IMR-90 (cell line): Measurements from ENCODE around the gene ZNF133. TPM values are rescaled to one million over a fixed set of nuclear protein-coding genes. Genes with fewer than 3 reads are reported as not detected.
A peak's percentile ranks its signal among the peaks of the same experiment; 100 is the strongest.

Source experiments
- ATAC-seq: fragments of 200-7000 bp; cut with Tn5 transposase; 2 replicates; pipeline ENCODE4 v1.9.1; 2020; ENCODE audit warnings: low read depth, mild to moderate bottlenecking, moderate library complexity
- BruUV-seq: library from RNA; stranded (reverse); fragments of 400-500 nt; replicated peaks from 2 replicates; lab custom pipeline; 2021; lab: Mats Ljungman, UMichigan
- CTCF ChIA-PET: fragments of 300-600 bp; formaldehyde crosslinking; extraction: SDS; loops from one replicate; lab custom pipeline; 2021; ENCODE audit warnings: antibody characterized with exemption; lab: Yijun Ruan, JAX
- POLR2A ChIA-PET: fragments of 300-600 bp; sonication (Branson Sonifier 250); formaldehyde crosslinking; loops from one replicate; lab custom pipeline; 2022; ENCODE audit warnings: antibody characterized with exemption; ENCODE audit not compliant: unreplicated experiment; lab: Charles Lee
- DNase-seq: peaks from one replicate; pipeline ENCODE4 v3.0.0; 2013
- H2AFZ ChIP-seq: replicated peaks from 2 replicates; pipeline ENCODE3; 2013; ENCODE audit warnings: low read length, mild to moderate bottlenecking; ENCODE audit not compliant: poor library complexity
- H2AK5ac ChIP-seq: 2 replicates; pipeline ENCODE4 v1.6.1; 2013; ENCODE audit warnings: low read depth, low read length, inconsistent platforms
- H2AK9ac ChIP-seq: replicated peaks from 2 replicates; pipeline ENCODE3; 2013; ENCODE audit warnings: mild to moderate bottlenecking, low read depth, low read length, moderate library complexity; ENCODE audit not compliant: poor library complexity
- H2BK120ac ChIP-seq: 2 replicates; pipeline ENCODE4 v1.6.1; 2013; ENCODE audit warnings: low read depth, low read length, inconsistent platforms
- H2BK15ac ChIP-seq: 3 replicates; pipeline ENCODE4 v1.6.1; 2013; ENCODE audit warnings: low read depth, low read length, inconsistent platforms
- H2BK20ac ChIP-seq: 2 replicates; pipeline ENCODE4 v1.6.1; 2013; ENCODE audit warnings: low read depth, mild to moderate bottlenecking, inconsistent platforms, low read length, moderate library complexity
- H2BK5ac ChIP-seq: 2 replicates; pipeline ENCODE4 v1.6.1; 2013; ENCODE audit warnings: mild to moderate bottlenecking, low read depth, low read length, inconsistent platforms; ENCODE audit not compliant: poor library complexity, severe bottlenecking
- H3K14ac ChIP-seq: replicated peaks from 2 replicates; pipeline ENCODE4 v1.6.1; 2013; ENCODE audit warnings: low read depth, low read length, inconsistent platforms
- H3K18ac ChIP-seq: 2 replicates; pipeline ENCODE4 v1.6.1; 2013; ENCODE audit warnings: low read depth, low read length, control low read depth
- H3K23ac ChIP-seq: 2 replicates; pipeline ENCODE4 v1.6.1; 2013; ENCODE audit warnings: low read depth, low read length, inconsistent platforms
- H3K27ac ChIP-seq: 2 replicates; pipeline ENCODE4 v1.5.1; 2013; ENCODE audit warnings: mild to moderate bottlenecking, control low read depth, low read length; ENCODE audit not compliant: insufficient read depth
- H3K27me3 ChIP-seq: 2 replicates; pipeline ENCODE4 v1.6.1; 2013; ENCODE audit warnings: low read length; ENCODE audit not compliant: control insufficient read depth, insufficient read depth
- H3K36me3 ChIP-seq: 2 replicates; pipeline ENCODE4 v1.6.1; 2013; ENCODE audit warnings: low read length, mixed read lengths; ENCODE audit not compliant: control insufficient read depth, insufficient read depth
- H3K4ac ChIP-seq: 2 replicates; pipeline ENCODE4 v1.6.1; 2013; ENCODE audit warnings: low read depth, low read length, inconsistent platforms
- H3K4me1 ChIP-seq: 2 replicates; pipeline ENCODE4 v1.6.1; 2013; ENCODE audit warnings: low read length, mixed read lengths; ENCODE audit not compliant: control insufficient read depth, insufficient read depth
- H3K4me2 ChIP-seq: 2 replicates; pipeline ENCODE4 v1.6.1; 2013; ENCODE audit warnings: low read depth, mild to moderate bottlenecking, control low read depth, low read length, moderate library complexity
- H3K4me3 ChIP-seq: 2 replicates; pipeline ENCODE4 v1.5.1; 2013; ENCODE audit warnings: low read depth, mild to moderate bottlenecking, control low read depth, low read length, moderate library complexity; ENCODE audit not compliant: insufficient read depth
- H3K56ac ChIP-seq: 2 replicates; pipeline ENCODE4 v1.6.1; 2013; ENCODE audit warnings: low read length, inconsistent platforms; ENCODE audit not compliant: insufficient read depth; ENCODE audit errors: extremely low read depth
- H3K79me1 ChIP-seq, 2 experiments: 2 replicates each; pipeline ENCODE4 v1.6.1; 2013; ENCODE audit warnings: low read length in 2 of 2, inconsistent platforms in 1 of 2, low read depth in 1 of 2
- H3K9ac ChIP-seq: 2 replicates; pipeline ENCODE4 v1.6.1; 2013; ENCODE audit warnings: low read depth, low read length, control low read depth
- H3K9me1 ChIP-seq: 2 replicates; pipeline ENCODE4 v1.6.1; 2013; ENCODE audit warnings: low read length, inconsistent platforms; ENCODE audit not compliant: insufficient read depth
- H3K9me3 ChIP-seq: 2 replicates; pipeline ENCODE4 v1.6.1; 2013; ENCODE audit warnings: low read length; ENCODE audit not compliant: control insufficient read depth, insufficient read depth
- H4K20me1 ChIP-seq: 2 replicates; pipeline ENCODE4 v1.6.1; 2013; ENCODE audit warnings: low read length, inconsistent platforms; ENCODE audit not compliant: insufficient read depth
- H4K5ac ChIP-seq: 2 replicates; pipeline ENCODE4 v1.6.1; 2013; ENCODE audit warnings: mild to moderate bottlenecking, low read depth, low read length, control low read depth
- H4K8ac ChIP-seq, 2 experiments: 2 replicates each; pipeline ENCODE4 v1.6.1; 2013; ENCODE audit warnings: low read depth in 2 of 2, low read length in 2 of 2, control low read depth in 1 of 2, inconsistent platforms in 1 of 2
- H4K91ac ChIP-seq: 2 replicates; pipeline ENCODE4 v1.6.1; 2013; ENCODE audit warnings: low read depth, low read length, inconsistent platforms; ENCODE audit not compliant: insufficient read depth
- MAZ ChIP-seq: IDR thresholded peaks from 2 replicates; pipeline ENCODE4 v1.6.1; 2012; ENCODE audit warnings: low read depth, mild to moderate bottlenecking, low read length, improper control_type of control experiment, moderate library complexity, borderline replicate concordance
- WGBS, 2 experiments: methylation state at CpG; one replicate each; pipeline versions ENCODE4 v1.1.5 to v1.1.7; 2013; ENCODE audit warnings: missing lambda C conversion rate in 2 of 2; ENCODE audit not compliant: insufficient read length in 1 of 2; ENCODE audit errors: extremely low coverage in 2 of 2; 5-methylcytosine and 5-hydroxymethylcytosine counted together
- dilution Hi-C: fragments of 300-500 bp; cut with HindIII; formaldehyde crosslinking; loops from one replicate; pipeline ENCODE4 v1.14.3; 2018; ENCODE audit warnings: low sequenced_read_pairs; ENCODE audit not compliant: unreplicated experiment
- in situ Hi-C: fragments of 300-500 bp; cut with MboI; formaldehyde crosslinking; loops from 3 replicates; pipeline ENCODE4 v1.14.3; 2019; ENCODE audit warnings: low sequenced_read_pairs, inconsistent platforms, mixed read lengths
- intact Hi-C: fragments of 100-400 bp; cut with micrococcal nuclease; formaldehyde crosslinking; loops from 2 replicates; pipeline ENCODE4 v1.10.0; 2022
- polyA plus RNA-seq, 3 experiments: library from polyadenylated mRNA; depleted of rRNA; stranded (reverse); fragments of >200 nt; gene quantifications; 2 replicates each; pipeline ENCODE4 v1.2.3, GENCODE V29; 2012; ENCODE audit warnings: low replicate concordance in 1 of 3
- total RNA-seq: library from RNA; depleted of rRNA; stranded (reverse); fragments of >200 nt; gene quantifications from 2 replicates; pipeline ENCODE4 v1.2.3, GENCODE V29; 2012

The ZNF133 gene
- total and polyA plus RNA-seq, 2 of the 4 experiments (the other 2 are of a cell fraction): 18.3 to 33.5 TPM

GRCh38 chr20:18267815-18268214 is 20.5 kb upstream of the ZNF133 start:
- no peak overlapping the region for H2AK9ac ChIP-seq
- H3K18ac ChIP-seq: no peak overlapping the region
- H2BK5ac ChIP-seq: no peak overlapping the region
- dilution Hi-C loops (no loop called here), in situ Hi-C loops (no loop called here), intact Hi-C loops (no loop called here)
- no peaks in the 10 kb centered on the region for H3K36me3 ChIP-seq
- H3K4me2 ChIP-seq: no peak overlapping the region
- no peak overlapping the region for H2BK15ac ChIP-seq
- no peaks in the 10 kb centered on the region for H4K20me1 ChIP-seq
- H3K9me1 ChIP-seq: no peaks in the 10 kb centered on the region
- H4K91ac ChIP-seq: no peak overlapping the region
- H3K56ac ChIP-seq: no peak overlapping the region
- H4K8ac ChIP-seq: no peak overlapping the region
- H3K9me3 ChIP-seq: no peaks in the 10 kb centered on the region
- BruUV-seq: no TSS peak
- H2BK120ac ChIP-seq: no peak overlapping the region
- ATAC-seq (no peak), DNase-seq (no peak)
- no peaks in the 10 kb centered on the region for H3K4me1 ChIP-seq
- H3K14ac ChIP-seq: no peak overlapping the region
- H3K27ac ChIP-seq: no peak overlapping the region
- no CpG with 5 or more reads among the region's 7 CpGs for WGBS, 2 experiments
- peak overlapping the region; percentile 23 for H2AFZ ChIP-seq
- no peak overlapping the region for H3K23ac ChIP-seq
- no peaks in the 10 kb centered on the region for H3K79me1 ChIP-seq
- no peak for TF ChIP-seq MAZ
- H3K4ac ChIP-seq: no peak overlapping the region
- ChIA-PET POLR2A (no interaction called here), CTCF (no interaction called here)
- H3K9ac ChIP-seq: no peak overlapping the region
- H3K4me3 ChIP-seq: no peak overlapping the region
- no peak overlapping the region for H4K5ac ChIP-seq
- H2AK5ac ChIP-seq: no peak overlapping the region
- H2BK20ac ChIP-seq: no peak overlapping the region
- H3K27me3 ChIP-seq: peaks cover 8% of the 10 kb centered on the region
